NCI-H2107 treated with DMSO at 0.1 percent for 48 hours (cell line): Measurements from ENCODE around the gene GRAMD4.

Experiments used
- DNase-seq: peaks from one replicate; lab custom pipeline; 2025; ENCODE audit not compliant: unreplicated experiment; lab: John Stamatoyannopoulos, UW

Gene GRAMD4

GRCh38 chr22:46619830-46620501 is at the start of gene GRAMD4:
Gene GRAMD4 (plus strand): TSS chr22:46620386. CDS start chr22:46626800, 6,414 bp downstream.
- peak; percentile 14 for DNase-seq

GRCh38 chr22:46571642-46572250 is 48.4 kb upstream of the GRAMD4 start:
- DNase-seq = no peak

- DNase-seq = no peak
Measured at GRCh38 chr22:46572911-46573780, 47.0 kb upstream of the GRAMD4 start.

- no peak for DNase-seq
Measured at GRCh38 chr22:46573781-46574437, 46.3 kb upstream of the GRAMD4 start.

GRCh38 chr22:46574438-46574992 is 45.7 kb upstream of the GRAMD4 start:
- no peak for DNase-seq

GRCh38 chr22:46574993-46575910 is 44.9 kb upstream of the GRAMD4 start:
- DNase-seq = peak; percentile 20

- peak; percentile 10 for DNase-seq
Measured at GRCh38 chr22:46575911-46576555, 44.2 kb upstream of the GRAMD4 start.

GRCh38 chr22:46576556-46577367 is 43.4 kb upstream of the GRAMD4 start:
- no peak for DNase-seq

- DNase-seq = no peak
Measured at GRCh38 chr22:46577368-46578249, 42.6 kb upstream of the GRAMD4 start.

GRCh38 chr22:46578251-46578823 is 41.8 kb upstream of the GRAMD4 start:
- no peak for DNase-seq

GRCh38 chr22:46578824-46579561 is 41.2 kb upstream of the GRAMD4 start:
- DNase-seq = no peak

- no peak for DNase-seq
Measured at GRCh38 chr22:46579751-46580449, 40.3 kb upstream of the GRAMD4 start.

GRCh38 chr22:46580940-46581537 is 39.1 kb upstream of the GRAMD4 start:
- no peak for DNase-seq

- DNase-seq = no peak
Measured at GRCh38 chr22:46581538-46582244, 38.5 kb upstream of the GRAMD4 start.
